ENCODE results near the gene C17orf107.

DNA sequence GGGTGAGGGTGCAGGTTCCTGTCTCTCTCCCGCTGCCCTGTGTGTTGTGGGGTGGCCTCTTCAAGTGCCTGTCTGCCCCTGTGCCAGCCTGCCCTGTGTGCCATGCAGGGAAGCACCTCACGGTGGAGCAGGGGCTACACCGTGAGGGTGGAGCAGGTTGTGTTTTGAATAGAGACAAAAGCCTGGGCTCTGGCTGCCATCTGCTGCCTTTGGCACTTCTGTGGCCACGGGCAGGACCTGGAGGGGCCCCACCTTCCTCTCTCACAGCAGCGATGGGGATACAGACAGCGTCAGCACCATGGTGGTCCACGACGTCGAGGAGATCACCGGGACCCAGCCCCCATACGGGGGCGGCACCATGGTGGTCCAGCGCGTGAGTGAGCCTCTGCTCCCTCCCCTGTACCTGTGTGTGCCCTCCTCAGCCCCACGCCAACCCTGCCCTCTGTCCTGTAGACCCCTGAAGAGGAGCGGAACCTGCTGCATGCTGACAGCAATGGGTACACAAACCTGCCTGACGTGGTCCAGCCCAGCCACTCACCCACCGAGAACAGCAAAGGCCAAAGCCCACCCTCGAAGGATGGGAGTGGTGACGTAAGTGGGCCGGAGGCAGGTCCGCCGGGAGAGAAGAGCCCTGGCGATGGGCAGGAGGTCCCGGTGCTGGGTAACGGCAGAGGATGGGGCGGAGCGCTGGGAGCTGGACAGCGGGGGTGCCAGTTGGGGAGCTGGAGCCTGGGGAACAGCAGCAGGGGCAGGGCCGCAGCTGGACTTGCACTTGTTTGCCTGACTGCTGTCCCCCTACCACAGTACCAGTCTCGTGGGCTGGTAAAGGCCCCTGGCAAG, 5.4 kb upstream of the C17orf107 start:
- TF ChIP-seq, protein P1, sequence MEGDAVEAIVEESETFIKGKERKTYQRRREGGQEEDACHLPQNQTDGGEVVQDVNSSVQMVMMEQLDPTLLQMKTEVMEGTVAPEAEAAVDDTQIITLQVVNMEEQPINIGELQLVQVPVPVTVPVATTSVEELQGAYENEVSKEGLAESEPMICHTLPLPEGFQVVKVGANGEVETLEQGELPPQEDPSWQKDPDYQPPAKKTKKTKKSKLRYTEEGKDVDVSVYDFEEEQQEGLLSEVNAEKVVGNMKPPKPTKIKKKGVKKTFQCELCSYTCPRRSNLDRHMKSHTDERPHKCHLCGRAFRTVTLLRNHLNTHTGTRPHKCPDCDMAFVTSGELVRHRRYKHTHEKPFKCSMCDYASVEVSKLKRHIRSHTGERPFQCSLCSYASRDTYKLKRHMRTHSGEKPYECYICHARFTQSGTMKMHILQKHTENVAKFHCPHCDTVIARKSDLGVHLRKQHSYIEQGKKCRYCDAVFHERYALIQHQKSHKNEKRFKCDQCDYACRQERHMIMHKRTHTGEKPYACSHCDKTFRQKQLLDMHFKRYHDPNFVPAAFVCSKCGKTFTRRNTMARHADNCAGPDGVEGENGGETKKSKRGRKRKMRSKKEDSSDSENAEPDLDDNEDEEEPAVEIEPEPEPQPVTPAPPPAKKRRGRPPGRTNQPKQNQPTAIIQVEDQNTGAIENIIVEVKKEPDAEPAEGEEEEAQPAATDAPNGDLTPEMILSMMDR (conservative IDR thresholded peaks at IDR 0.05 in 1 of 2, IDR thresholded peaks at IDR 0.05 in 1 of 2; ENCODE audit: extremely low read depth in 1 of 2, insufficient read depth in 1 of 2, low read depth in 1 of 2, low read length in 2 of 2), result no peak
- TF ChIP-seq EZH2 (IDR thresholded peaks at IDR 0.05; ENCODE audit: borderline replicate concordance, low read length), result no peak
